A673 (cell line): ENCODE measurements around the gene ZNF324B. TPM values are rescaled to one million over a fixed set of nuclear protein-coding genes. Genes with fewer than 3 reads are reported as not detected.
"Not testable (repeated sequence)": the region's sequence is repeated elsewhere in the genome, so short reads cannot be mapped to it uniquely, and the experiment has no call there.

Experiments used
- BruUV-seq: library from RNA; stranded (reverse); fragments of 400-500 nt; replicated peaks from 2 replicates; lab custom pipeline; 2021; lab: Mats Ljungman, UMichigan
- CTCF ChIA-PET: fragments of 300-600 bp; sonication (Branson Sonifier 250); formaldehyde crosslinking; loops from one replicate; lab custom pipeline; 2022; ENCODE audit warnings: antibody characterized with exemption; lab: Charles Lee
- POLR2A ChIA-PET: fragments of 300-600 bp; sonication (Branson Sonifier 250); formaldehyde crosslinking; loops from one replicate; lab custom pipeline; 2022; ENCODE audit warnings: antibody characterized with exemption; ENCODE audit not compliant: low non-redundant PET; lab: Charles Lee
- DNase-seq: peaks from one replicate; pipeline ENCODE4 v3.0.0-alpha.2; 2015; ENCODE audit warnings: low spot score
- H3K27ac ChIP-seq: fragments of 200-600 bp; sonication (generic); 2 replicates; pipeline ENCODE4 v1.5.1; 2016; ENCODE audit warnings: mixed run types, low read depth, mild to moderate bottlenecking, mixed read lengths, antibody characterized with exemption, low read length; ENCODE audit not compliant: poor library complexity, severe bottlenecking
- H3K27me3 ChIP-seq: fragments of 200-600 bp; sonication (generic); replicated peaks from 2 replicates; pipeline ENCODE4 v1.6.1; 2017; ENCODE audit warnings: mixed run types, low read depth, mild to moderate bottlenecking, mixed read lengths, antibody characterized with exemption, low read length; ENCODE audit not compliant: insufficient read depth, poor library complexity
- H3K36me3 ChIP-seq: fragments of 200-600 bp; sonication (generic); 2 replicates; pipeline ENCODE4 v1.6.1; 2016; ENCODE audit warnings: mixed run types, mild to moderate bottlenecking, mixed read lengths, antibody characterized with exemption, low read length; ENCODE audit not compliant: insufficient read depth, poor library complexity, severe bottlenecking
- H3K4me1 ChIP-seq: fragments of 200-600 bp; sonication (generic); 2 replicates; pipeline ENCODE4 v1.6.1; 2017; ENCODE audit warnings: mixed run types, mild to moderate bottlenecking, mixed read lengths, antibody characterized with exemption, low read length; ENCODE audit not compliant: insufficient read depth, poor library complexity, severe bottlenecking
- H3K4me3 ChIP-seq: fragments of 200-600 bp; sonication (generic); 2 replicates; pipeline ENCODE4 v1.5.1; 2016; ENCODE audit warnings: low read depth, mixed run types, mild to moderate bottlenecking, mixed read lengths, low read length; ENCODE audit not compliant: poor library complexity, severe bottlenecking
- H3K9me3 ChIP-seq: fragments of 200-600 bp; sonication (generic); 2 replicates; pipeline ENCODE4 v1.6.1; 2016; ENCODE audit warnings: mixed run types, low read depth, mild to moderate bottlenecking, mixed read lengths, antibody characterized with exemption, low read length; ENCODE audit not compliant: poor library complexity, severe bottlenecking
- CTCF ChIP-seq: fragments of 300-800, 200-600 bp; sonication (generic); conservative IDR thresholded peaks from 2 replicates; pipeline ENCODE4 v1.5.1; 2017; ENCODE audit warnings: low read depth, mild to moderate bottlenecking, antibody characterized with exemption, low read length, moderate library complexity, mixed read lengths
- EZH2 ChIP-seq: fragments of 200-600 bp; sonication (generic); IDR thresholded peaks from 2 replicates; pipeline ENCODE4 v1.6.1; 2017; ENCODE audit warnings: borderline replicate concordance, low read depth, mild to moderate bottlenecking, mixed read lengths, antibody characterized with exemption, low read length; ENCODE audit not compliant: poor library complexity, severe bottlenecking
- intact Hi-C: fragments of 100-400 bp; cut with micrococcal nuclease; formaldehyde crosslinking; loops from one replicate; pipeline ENCODE4 v1.10.0; 2022; ENCODE audit not compliant: unreplicated experiment
- total RNA-seq: library from RNA; stranded (reverse); gene quantifications from 2 replicates; pipeline ENCODE4 v1.2.3, GENCODE V29; 2021

The ZNF324B gene
- total RNA-seq, 1 experiment from 2014 or later = 6.8 TPM

- H3K9me3 ChIP-seq = no peaks in the 10 kb centered on the region
- no peaks in the 10 kb centered on the region for H3K36me3 ChIP-seq
- intact Hi-C loops = no loop called here
- peak within 1 kb of the TSS; percentile 57 for H3K27ac ChIP-seq
- TF ChIP-seq CTCF (no peak), EZH2 (no peak)
- no peaks in the 10 kb centered on the region for H3K27me3 ChIP-seq
- POLR2A ChIA-PET = no interaction called here
- CTCF ChIA-PET = no interaction called here
- DNase-seq = peak; percentile 99
- BruUV-seq = no TSS peak
- peak within 1 kb of the TSS; percentile 71 for H3K4me3 ChIP-seq
- H3K4me1 ChIP-seq = no peaks in the 10 kb centered on the region
Measured at GRCh38 chr19:58466760-58467589, 15.6 kb downstream of the ZNF324B start, which contains the start of gene ZNF324. Gene ZNF324 (plus strand): TSS chr19:58467080. CDS start chr19:58469186, 2,106 bp downstream.

GRCh38 chr19:58468216-58468839 is 16.9 kb downstream of the ZNF324B start:
- H3K9me3 ChIP-seq = no peaks in the 10 kb centered on the region
- no peaks in the 10 kb centered on the region for H3K27me3 ChIP-seq
- no peak for TF ChIP-seq EZH2
- TF ChIP-seq CTCF = no peak
- no peak for DNase-seq
- H3K36me3 ChIP-seq = no peaks in the 10 kb centered on the region
- H3K4me3 ChIP-seq = peak overlapping the region; percentile 19
- no peak overlapping the region for H3K27ac ChIP-seq
- POLR2A ChIA-PET = no interaction called here
- H3K4me1 ChIP-seq = no peaks in the 10 kb centered on the region
- intact Hi-C loops = no loop called here
- BruUV-seq = no TSS peak
- CTCF ChIA-PET = no interaction called here

DNA sequence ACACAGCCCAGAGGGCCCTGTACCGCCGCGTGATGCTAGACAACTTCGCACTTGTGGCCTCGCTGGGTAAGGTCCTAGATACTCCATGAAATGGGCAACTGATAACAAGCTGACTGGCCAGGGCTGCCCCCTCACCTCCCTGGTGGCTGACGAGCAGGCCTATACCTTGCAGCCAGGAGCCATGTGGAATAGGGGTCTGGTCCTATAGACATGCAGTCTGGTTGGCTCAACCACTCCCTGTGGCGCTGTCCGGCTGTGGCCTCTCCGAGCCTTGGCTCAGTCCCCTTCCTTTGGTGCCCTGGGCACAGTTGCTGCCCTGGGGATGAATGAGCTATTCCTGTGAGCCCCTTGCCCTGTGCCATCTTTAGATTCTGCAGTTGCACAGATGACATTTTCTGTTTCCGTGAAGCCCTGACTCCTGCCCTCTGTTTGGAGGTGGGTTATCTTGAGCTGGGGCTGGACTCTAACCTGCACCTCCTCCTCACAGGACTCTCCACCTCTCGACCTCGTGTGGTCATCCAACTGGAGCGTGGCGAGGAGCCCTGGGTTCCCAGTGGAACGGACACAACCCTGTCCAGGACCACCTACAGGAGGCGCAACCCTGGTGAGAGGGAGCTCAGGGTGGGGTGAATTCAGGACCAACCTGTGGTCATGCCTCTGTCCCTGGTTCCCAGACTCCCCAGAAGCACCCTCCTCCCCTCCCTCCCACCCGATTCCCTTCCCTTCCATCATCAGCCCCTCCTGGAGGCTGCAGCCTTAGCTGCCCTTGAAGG is 18.0 kb downstream of the ZNF324B start:
- no peak for TF ChIP-seq CTCF
- TF ChIP-seq EZH2 = no peak
- H3K9me3 ChIP-seq = no peaks in the 10 kb centered on the region
- BruUV-seq = no TSS peak
- H3K27ac ChIP-seq = no peak overlapping the region
- ChIA-PET POLR2A (no interaction called here), CTCF (no interaction called here)
- intact Hi-C loops = no loop called here
- H3K4me3 ChIP-seq = no peak overlapping the region
- H3K4me1 ChIP-seq = no peaks in the 10 kb centered on the region
- H3K27me3 ChIP-seq = no peaks in the 10 kb centered on the region
- no peak for DNase-seq
- H3K36me3 ChIP-seq = no peaks in the 10 kb centered on the region

DNA sequence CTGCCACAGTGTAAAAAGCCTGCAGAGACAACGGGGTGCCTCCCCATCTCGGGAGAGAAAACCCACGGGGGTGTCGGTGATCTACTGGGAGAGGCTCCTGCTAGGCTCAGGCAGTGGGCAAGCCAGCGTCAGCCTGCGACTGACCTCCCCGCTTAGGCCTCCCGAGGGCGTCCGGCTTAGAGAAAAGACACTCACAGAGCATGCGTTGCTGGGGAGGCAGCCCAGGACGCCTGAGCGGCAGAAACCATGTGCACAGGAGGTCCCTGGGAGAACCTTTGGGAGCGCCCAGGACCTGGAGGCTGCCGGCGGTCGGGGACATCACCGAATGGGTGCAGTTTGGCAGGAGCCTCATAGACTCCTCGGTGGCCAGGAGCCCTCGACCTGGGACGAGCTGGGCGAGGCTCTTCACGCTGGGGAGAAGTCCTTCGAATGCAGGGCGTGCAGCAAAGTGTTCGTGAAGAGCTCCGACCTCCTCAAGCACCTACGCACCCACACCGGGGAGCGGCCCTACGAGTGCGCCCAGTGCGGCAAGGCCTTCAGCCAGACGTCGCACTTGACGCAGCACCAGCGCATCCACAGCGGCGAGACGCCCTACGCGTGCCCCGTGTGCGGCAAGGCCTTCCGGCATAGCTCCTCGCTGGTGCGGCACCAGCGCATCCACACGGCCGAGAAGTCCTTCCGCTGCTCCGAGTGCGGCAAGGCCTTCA is 19.6 kb downstream of the ZNF324B start:
- H3K27me3 ChIP-seq, H3K27ac ChIP-seq, H3K9me3 ChIP-seq, POLR2A ChIA-PET, H3K4me1 ChIP-seq, CTCF ChIA-PET, H3K36me3 ChIP-seq, BruUV-seq, intact Hi-C loops, H3K4me3 ChIP-seq, DNase-seq: not testable (repeated sequence)
